Transverse colon (tissue), 4 donors: Measurements from ENCODE around the gene GOLT1A.

ENCODE experiments used
- CTCF ChIP-seq, 5 experiments: fragments of 200-600 bp in 3 of 5; fragments of 450-650 bp in 2 of 5; sonication (generic) in 3 of 5; IDR thresholded peaks; 1 replicate in 2 of 5; 2 replicates in 3 of 5; pipeline ENCODE4 v1.5.1; 2016 to 2017; ENCODE audit warnings: antibody characterized with exemption in 5 of 5, inconsistent platforms in 3 of 5, mild to moderate bottlenecking in 2 of 5, moderate library complexity in 1 of 5
- EP300 ChIP-seq: sonication (generic); formaldehyde crosslinking; IDR thresholded peaks from one replicate; pipeline ENCODE4 v1.6.1; 2017; ENCODE audit warnings: antibody characterized with exemption, low read depth
- POLR2AphosphoS5 ChIP-seq, 3 donors: sonication (generic); formaldehyde crosslinking; IDR thresholded peaks; one replicate each; pipeline ENCODE4 v1.6.1; 2016; ENCODE audit warnings: antibody characterized with exemption in 3 of 3

- TF ChIP-seq CTCF (IDR thresholded peaks at IDR 0.05) (no peak), EP300 (no peak), POLR2AphosphoS5 (IDR thresholded peaks at IDR 0.05) (no peak)
These were observed 45.4 kb upstream of the GOLT1A start for GRCh38 chr1:204259196-204259595.
